PC-9 (cell line): ENCODE data around the gene ATAD3C.

Experiments used
- CTCF ChIP-seq: fragments of 200-600 bp; sonication (generic); conservative IDR thresholded peaks from 2 replicates; pipeline ENCODE4 v1.6.1; 2017; ENCODE audit warnings: mixed run types, antibody characterized with exemption, mild to moderate bottlenecking, moderate library complexity
- EZH2 ChIP-seq: fragments of 200-600 bp; sonication (generic); IDR thresholded peaks from 2 replicates; pipeline ENCODE4 v1.8.0; 2017; ENCODE audit warnings: antibody characterized with exemption, low read depth

GRCh38 chr1:1439546-1440261 is 9.8 kb upstream of the ATAD3C start:
- TF ChIP-seq EZH2 (no peak), CTCF (no peak)
